ENCODE measurements around the gene ABCF1. TPM values are rescaled to one million over a fixed set of nuclear protein-coding genes. Genes with fewer than 3 reads are reported as not detected.
A peak's percentile ranks its signal among the peaks of the same experiment; 100 is the strongest.

The ABCF1 gene
- total RNA-seq, 1 experiment from 2014 or later = 94.9 TPM

GRCh38 chr6:30613251-30614043, 42.2 kb downstream of the ABCF1 start:
- ChIA-PET POLR2A (interaction anchor here (1.5 to 1.7 kb wide), 3 partner anchors 13 to 15 kb away, joined by 4 to 8 read pairs (median 7); no protein-coding TSS in a partner anchor), CTCF (interaction anchor here (0.7 to 0.9 kb wide), 2 partner anchors 131 to 132 kb away, joined by 3 to 5 read pairs; partner anchors contain the start of gene IER3)
- Histone ChIP-seq H3K9me3 (ENCODE audit: control insufficient read depth, insufficient read depth, low read depth, low read length) (no peaks in the 10 kb centered on the region), H3K36me3 (ENCODE audit: control insufficient read depth, insufficient read depth, low read length) (peaks cover 26% of the 10 kb centered on the region), H3K4me1 (ENCODE audit: control insufficient read depth, insufficient read depth, low read length) (peaks cover 32% of the 10 kb centered on the region), H3K27me3 (ENCODE audit: control insufficient read depth, insufficient read depth, low read length) (no peaks in the 10 kb centered on the region), H3K4me3 (ENCODE audit: low read depth in 2 of 2, low read length in 2 of 2) (no peak overlapping the region), H3K27ac (ENCODE audit: low read length) (peak overlapping the region; percentile 100)
- intact Hi-C loops (cut with micrococcal nuclease; ENCODE audit: unreplicated experiment) = no loop called here
- TF ChIP-seq POLR2AphosphoS5 (IDR thresholded peaks at IDR 0.05; ENCODE audit: low read depth, low read length) (no peak; the same call in none of the 2 replicates), REST (IDR thresholded peaks at IDR 0.05; ENCODE audit: insufficient read depth in 1 of 2, low read depth in 2 of 2, low read length in 1 of 2) (0 out of 4 replicates have a peak, but pooled peaks of 1 of the 2 experiments have one; percentile 27)
- DNase-seq (ENCODE audit: low read depth, low spot score) (no peak), ATAC-seq (no peak)
- BruUV-seq (replicated peaks) = no TSS peak
- in situ Hi-C loops (cut with HindIII; ENCODE audit: low pct_unique_long_range_greater_than_20kb, low sequenced_read_pairs) = no loop called here

GRCh38 chr6:30614044-30614842, 43.0 kb downstream of the ABCF1 start:
- in situ Hi-C loops (cut with HindIII; ENCODE audit: low pct_unique_long_range_greater_than_20kb, low sequenced_read_pairs) = no loop called here
- ATAC-seq = no peak
- Histone ChIP-seq H3K4me1 (ENCODE audit: control insufficient read depth, insufficient read depth, low read length) (peaks cover 32% of the 10 kb centered on the region), H3K27me3 (ENCODE audit: control insufficient read depth, insufficient read depth, low read length) (no peaks in the 10 kb centered on the region), H3K36me3 (ENCODE audit: control insufficient read depth, insufficient read depth, low read length) (peaks cover 24% of the 10 kb centered on the region), H3K4me3 (ENCODE audit: low read depth in 2 of 2, low read length in 2 of 2) (peak overlapping the region; percentile 71 to 98), H3K27ac (ENCODE audit: low read length) (peak overlapping the region; percentile 100), H3K9me3 (ENCODE audit: control insufficient read depth, insufficient read depth, low read depth, low read length) (no peaks in the 10 kb centered on the region)
- no TSS peak for BruUV-seq (replicated peaks)
- DNase-seq (ENCODE audit: low read depth, low spot score) = no peak
- intact Hi-C loops (cut with micrococcal nuclease; ENCODE audit: unreplicated experiment) = no loop called here
- ChIA-PET POLR2A (interaction anchor here (0.6 to 1.7 kb wide), 5 partner anchors 14 to 1788 kb away, joined by 6 to 18 read pairs (median 7); no protein-coding TSS in a partner anchor), CTCF (interaction anchor here (0.7 kb wide), 1 partner anchor 124 kb away, joined by 11 read pairs; no protein-coding TSS in a partner anchor)
- peak; percentile 41; the same call in 1 of the 2 replicates for TF ChIP-seq POLR2AphosphoS5 (IDR thresholded peaks at IDR 0.05; ENCODE audit: low read depth, low read length)
- TF ChIP-seq REST (IDR thresholded peaks at IDR 0.05; ENCODE audit: insufficient read depth in 1 of 2, low read depth in 2 of 2, low read length in 1 of 2) = no peak
